ENCODE data around the gene CENPV. TPM values are rescaled to one million over a fixed set of nuclear protein-coding genes. Genes with fewer than 3 reads are reported as not detected.

CENPV gene
- polyA plus RNA-seq, 3 donors, result 12.0 to 23.0 (median 16.5) TPM

DNA sequence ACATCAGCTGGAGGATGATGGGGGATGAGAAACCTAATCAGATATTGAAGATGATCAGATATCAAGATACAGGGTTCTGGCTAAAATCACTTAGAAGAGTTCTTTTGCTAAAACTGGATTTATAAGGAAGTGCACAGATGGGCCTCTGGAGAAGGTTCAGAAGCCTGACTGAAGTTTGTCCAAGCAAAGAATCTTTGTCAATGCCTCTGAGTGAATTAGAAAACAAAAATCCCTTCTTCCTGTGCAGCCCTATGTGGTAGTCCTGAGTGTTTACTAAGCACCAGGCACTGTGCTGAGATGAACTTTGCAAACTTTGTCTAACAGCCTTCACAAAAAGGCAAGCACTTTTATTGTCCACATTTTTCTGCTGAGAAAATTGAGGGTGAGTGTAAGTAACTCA lies 11.4 kb upstream of the CENPV start:
- no peak overlapping the region for H3K27ac ChIP-seq (ENCODE audit: low read depth, low read length)

GRCh38 chr17:16363749-16364536 lies 10.7 kb upstream of the CENPV start:
- H3K27ac ChIP-seq (ENCODE audit: low read depth, low read length), result no peak overlapping the region
- WGBS, 3 donors, result 5 to 14% (median 13%) methylated on average over 6 of the region's 6 CpGs

- 85 to 87% (median 87%) methylated on average over 8 of the region's 8 CpGs for WGBS, 3 donors
- no peak overlapping the region for H3K27ac ChIP-seq (ENCODE audit: low read depth, low read length)
Observed at GRCh38 chr17:16361874-16362273, 8.6 kb upstream of the CENPV start.

GRCh38 chr17:16358394-16358793 lies 5.1 kb upstream of the CENPV start:
- no peak overlapping the region for H3K27ac ChIP-seq (ENCODE audit: low read depth, low read length)

DNA sequence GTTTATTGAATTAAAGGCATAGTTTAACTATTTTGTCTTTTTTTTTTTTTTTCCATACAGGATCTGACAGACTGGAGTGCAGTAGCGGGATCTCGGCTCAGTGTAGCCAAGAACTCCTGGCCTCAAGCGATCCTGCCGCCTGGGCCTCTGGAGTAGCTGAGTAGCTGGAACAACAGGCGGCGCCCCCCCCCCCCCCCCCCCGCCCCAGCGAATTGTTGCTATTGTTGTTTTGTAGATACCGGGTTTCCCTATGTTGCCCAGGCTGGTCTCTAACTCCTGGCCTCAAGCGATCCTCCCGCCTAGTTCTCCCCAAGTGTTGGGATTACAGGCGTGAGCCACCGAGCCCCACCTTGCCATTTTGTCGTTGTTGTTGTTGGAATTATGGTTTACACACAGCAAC lies 1.3 kb upstream of the CENPV start:
- no peak overlapping the region for H3K27ac ChIP-seq (ENCODE audit: low read depth, low read length)
- WGBS, 3 donors, result 91 to 95% (median 92%) methylated on average over 13 to 14 of the region's 14 CpGs

GRCh38 chr17:16352667-16353316 lies 477 bp downstream of the CENPV start:
- H3K27ac ChIP-seq (ENCODE audit: low read depth, low read length), result no peak overlapping the region
- 0% methylated on average over 60 to 75 of the region's 75 CpGs for WGBS, 3 donors

DNA sequence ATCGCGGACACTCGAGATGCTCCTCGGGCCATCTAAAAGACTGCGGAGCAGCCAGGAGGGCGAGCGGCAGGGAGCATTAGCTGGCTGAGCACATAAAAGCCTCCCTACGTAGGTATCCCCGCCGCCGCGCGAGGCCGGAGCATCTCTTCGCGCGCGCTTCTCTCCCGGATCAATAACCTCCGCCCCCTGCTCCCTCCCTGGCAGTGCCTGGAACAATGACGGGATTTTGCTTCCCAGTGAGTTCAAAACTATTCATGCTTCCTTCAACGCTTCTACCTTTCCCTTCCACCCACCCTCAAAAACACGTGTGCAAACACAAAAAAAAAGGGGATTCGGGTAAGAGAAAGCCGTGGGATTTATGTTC lies 984 bp downstream of the CENPV start:
- no peak overlapping the region for H3K27ac ChIP-seq (ENCODE audit: low read depth, low read length)
- 1 to 2% (median 2%) methylated on average over 25 of the region's 25 CpGs for WGBS, 3 donors

DNA sequence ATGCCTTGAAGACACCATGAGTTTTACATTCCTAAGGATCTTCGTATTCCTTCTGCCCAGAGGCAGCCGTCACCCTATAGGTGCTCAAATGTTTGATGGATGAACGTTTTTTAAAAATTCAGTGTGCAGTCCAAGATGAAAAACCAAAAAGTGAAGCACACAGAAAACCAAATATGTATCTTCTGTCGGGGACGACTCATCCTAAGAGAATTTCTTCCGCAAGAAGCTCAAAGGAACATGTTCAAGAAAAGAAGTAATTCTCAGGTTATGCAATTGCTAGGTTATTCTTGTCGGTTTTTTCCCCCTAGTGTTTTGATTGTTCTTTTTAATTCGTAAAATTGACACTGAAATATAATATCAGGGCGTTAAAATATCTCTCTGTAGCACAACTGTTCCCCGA lies 1.4 kb downstream of the CENPV start:
- 34 to 42% (median 37%) methylated on average over 10 of the region's 10 CpGs for WGBS, 3 donors
- H3K27ac ChIP-seq (ENCODE audit: low read depth, low read length), result no peak overlapping the region

DNA sequence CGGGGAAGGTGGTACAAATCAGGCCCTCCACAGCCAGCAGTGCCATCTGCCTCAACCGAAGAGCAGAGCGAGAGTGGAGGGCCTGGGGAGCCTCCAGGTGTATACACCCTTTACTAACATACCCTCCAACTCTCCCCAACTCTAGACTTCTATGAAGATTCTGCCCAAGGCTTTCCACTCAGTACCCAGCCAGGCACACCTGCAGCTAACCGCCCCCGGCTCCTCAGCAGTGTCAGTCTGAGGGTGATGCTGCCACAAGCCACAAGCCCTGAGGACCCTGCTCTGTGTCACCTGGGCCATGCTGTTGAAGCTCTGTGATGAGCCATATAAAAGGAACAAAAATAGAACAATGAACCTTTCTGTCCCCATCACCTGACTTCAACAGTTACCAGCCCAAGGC lies 3.8 kb downstream of the CENPV start:
- H3K27ac ChIP-seq (ENCODE audit: low read depth, low read length), result no peak overlapping the region
- WGBS, 3 donors, result 94 to 97% (median 96%) methylated on average over 5 of the region's 5 CpGs

- 92 to 97% (median 94%) methylated on average over 6 of the region's 6 CpGs for WGBS, 3 donors
- no peak overlapping the region for H3K27ac ChIP-seq (ENCODE audit: low read depth, low read length)
Observed at GRCh38 chr17:16348586-16348985, 4.7 kb downstream of the CENPV start.

GRCh38 chr17:16346721-16347271 lies 6.5 kb downstream of the CENPV start:
- 94 to 95% (median 94%) methylated on average over 6 of the region's 6 CpGs for WGBS, 3 donors

DNA sequence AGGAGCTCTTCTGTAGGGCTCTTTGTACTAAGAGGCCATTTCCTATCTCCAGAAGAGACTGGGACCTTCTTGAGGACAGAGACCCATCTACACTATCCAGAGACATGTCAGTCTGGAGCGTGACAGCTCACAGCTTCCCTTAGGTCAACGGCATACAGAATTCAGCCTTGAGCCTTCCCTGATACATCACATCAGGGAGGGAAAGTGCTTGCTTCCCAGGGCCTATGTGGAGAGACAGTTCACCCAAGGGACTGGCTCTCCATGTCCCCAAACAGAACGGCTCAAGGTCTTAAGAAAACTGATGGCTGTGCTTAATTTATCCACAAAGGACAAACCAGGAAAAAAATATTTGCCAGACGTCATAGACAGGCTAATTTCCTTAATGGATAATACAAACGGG lies 7.7 kb downstream of the CENPV start:
- H3K27ac ChIP-seq (ENCODE audit: low read depth, low read length), result no peak overlapping the region
- WGBS, 3 donors, result 78 to 86% (median 81%) methylated on average over 5 of the region's 5 CpGs

More at GRCh38 chr17:16346721-16347271, 6.5 kb downstream of the CENPV start:
- no peak overlapping the region for H3K27ac ChIP-seq (ENCODE audit: low read depth, low read length)

DNA sequence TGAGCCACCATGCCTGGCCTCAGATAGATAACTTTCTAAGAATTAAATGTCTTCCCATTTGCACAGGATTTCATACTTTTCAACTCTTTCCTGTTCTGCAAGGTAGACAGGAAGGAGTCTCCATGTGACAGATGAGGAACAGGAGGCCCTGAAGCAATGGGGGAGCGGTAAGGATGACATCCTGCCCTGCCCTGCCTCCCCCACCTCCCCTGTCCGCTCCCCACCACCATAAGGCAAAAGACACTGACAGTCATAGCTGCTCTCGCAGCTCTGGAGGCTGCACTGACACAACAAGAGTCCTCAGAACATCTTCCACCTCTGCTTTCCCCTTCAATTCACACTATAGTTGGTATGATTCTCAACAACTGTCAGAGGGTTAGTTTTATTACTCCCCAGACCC lies 9.7 kb downstream of the CENPV start:
- 75 to 94% (median 85%) methylated on average over 3 of the region's 3 CpGs for WGBS, 3 donors
- no peak overlapping the region for H3K27ac ChIP-seq (ENCODE audit: low read depth, low read length)

DNA sequence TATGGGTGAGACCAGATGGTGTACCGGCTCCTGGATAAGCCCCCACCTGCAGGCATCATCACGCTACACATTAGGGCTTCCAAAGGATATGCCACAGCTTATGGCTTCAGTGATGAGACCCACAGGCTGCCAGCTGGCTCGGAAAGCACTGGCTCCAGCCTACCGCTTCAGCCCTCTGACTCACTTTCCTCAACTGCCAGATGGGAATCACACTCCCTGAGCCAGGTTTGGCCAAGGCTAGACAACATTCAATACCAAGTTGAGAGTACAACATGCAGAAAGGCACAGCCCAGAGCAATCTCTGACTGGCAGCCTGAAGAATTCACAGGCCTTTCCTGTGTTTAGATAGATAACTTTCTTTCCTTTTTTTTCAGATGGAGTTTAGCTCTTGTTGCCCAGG lies 10.3 kb downstream of the CENPV start:
- 82 to 93% (median 92%) methylated on average over 4 of the region's 4 CpGs for WGBS, 3 donors
- no peak overlapping the region for H3K27ac ChIP-seq (ENCODE audit: low read depth, low read length)

- no peak overlapping the region for H3K27ac ChIP-seq (ENCODE audit: low read depth, low read length)
Observed at GRCh38 chr17:16339959-16340358, 13.3 kb downstream of the CENPV start.

GRCh38 chr17:16339402-16339801 lies 13.9 kb downstream of the CENPV start:
- WGBS, 3 donors, result 98 to 100% (median 100%) methylated on average over 1 of the region's 1 CpG
- H3K27ac ChIP-seq (ENCODE audit: low read depth, low read length), result no peak overlapping the region

More at GRCh38 chr17:16339959-16340358, 13.3 kb downstream of the CENPV start:
- WGBS, 3 donors, result 57 to 100% (median 97%) methylated on average over 1 of the region's 1 CpG

DNA sequence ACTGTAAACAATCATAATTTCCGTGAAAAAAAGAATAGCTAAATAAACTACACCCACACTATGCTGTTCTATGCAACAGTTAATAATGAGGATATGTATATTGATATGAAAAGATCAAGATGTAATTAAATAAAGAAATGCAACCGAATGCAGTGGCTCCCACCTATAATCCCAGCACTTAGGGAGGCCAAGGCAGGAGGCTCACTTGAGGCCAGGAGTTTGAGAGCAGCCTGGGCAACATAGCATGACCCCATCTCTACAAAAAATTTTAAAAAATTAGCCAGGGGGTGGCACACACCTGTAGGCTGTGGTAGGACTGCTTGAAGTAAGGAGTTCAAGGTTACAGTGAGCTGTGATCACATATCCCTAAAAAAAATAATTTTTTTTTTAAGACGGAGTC lies 14.9 kb downstream of the CENPV start:
- H3K27ac ChIP-seq (ENCODE audit: low read depth, low read length), result no peak overlapping the region
- 88 to 94% (median 93%) methylated on average over 3 of the region's 3 CpGs for WGBS, 3 donors

GRCh38 chr17:16329519-16330271 lies 23.6 kb downstream of the CENPV start:
- WGBS, 3 donors, result 48 to 68% (median 63%) methylated on average over 11 of the region's 11 CpGs
- no peak overlapping the region for H3K27ac ChIP-seq (ENCODE audit: low read depth, low read length)

- no peak overlapping the region for H3K27ac ChIP-seq (ENCODE audit: low read depth, low read length)
- 20 to 42% (median 38%) methylated on average over 1 of the region's 1 CpG for WGBS, 3 donors
Observed at GRCh38 chr17:16328997-16329396, 24.3 kb downstream of the CENPV start.
